ENCODE data around the gene PTPRF.
"Not testable (repeated sequence)": the region's sequence is repeated elsewhere in the genome, so short reads cannot be mapped to it uniquely, and the experiment has no call there.

DNA sequence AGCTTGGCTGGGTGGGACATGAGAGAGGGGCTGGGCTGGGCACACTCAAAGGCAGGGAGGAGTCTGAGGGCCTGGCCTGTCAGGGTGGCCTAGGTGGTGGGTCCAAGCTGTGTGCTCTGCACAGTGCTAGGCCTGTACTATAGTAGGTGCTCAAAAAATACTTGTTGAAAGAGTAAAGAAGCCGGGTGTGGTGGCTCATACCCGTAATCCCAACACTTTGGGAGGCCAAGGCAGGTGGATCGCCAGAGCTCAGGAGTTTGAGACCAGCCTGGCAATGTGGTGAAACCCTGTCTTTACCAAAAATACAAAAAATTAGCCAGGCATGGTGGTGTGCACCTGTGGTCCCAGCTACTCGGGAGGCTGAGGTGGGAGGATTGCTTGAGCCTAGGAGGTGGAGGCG, 18.7 kb downstream of the PTPRF start:
- TF ChIP-seq, protein P1, sequence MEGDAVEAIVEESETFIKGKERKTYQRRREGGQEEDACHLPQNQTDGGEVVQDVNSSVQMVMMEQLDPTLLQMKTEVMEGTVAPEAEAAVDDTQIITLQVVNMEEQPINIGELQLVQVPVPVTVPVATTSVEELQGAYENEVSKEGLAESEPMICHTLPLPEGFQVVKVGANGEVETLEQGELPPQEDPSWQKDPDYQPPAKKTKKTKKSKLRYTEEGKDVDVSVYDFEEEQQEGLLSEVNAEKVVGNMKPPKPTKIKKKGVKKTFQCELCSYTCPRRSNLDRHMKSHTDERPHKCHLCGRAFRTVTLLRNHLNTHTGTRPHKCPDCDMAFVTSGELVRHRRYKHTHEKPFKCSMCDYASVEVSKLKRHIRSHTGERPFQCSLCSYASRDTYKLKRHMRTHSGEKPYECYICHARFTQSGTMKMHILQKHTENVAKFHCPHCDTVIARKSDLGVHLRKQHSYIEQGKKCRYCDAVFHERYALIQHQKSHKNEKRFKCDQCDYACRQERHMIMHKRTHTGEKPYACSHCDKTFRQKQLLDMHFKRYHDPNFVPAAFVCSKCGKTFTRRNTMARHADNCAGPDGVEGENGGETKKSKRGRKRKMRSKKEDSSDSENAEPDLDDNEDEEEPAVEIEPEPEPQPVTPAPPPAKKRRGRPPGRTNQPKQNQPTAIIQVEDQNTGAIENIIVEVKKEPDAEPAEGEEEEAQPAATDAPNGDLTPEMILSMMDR (IDR thresholded peaks at IDR 0.05), result not testable (repeated sequence)
- TF ChIP-seq POLR2AphosphoS5 (IDR thresholded peaks at IDR 0.05), result not testable (repeated sequence)
